Keratinocyte (primary cell): ENCODE results near the gene PHACTR1. TPM values are rescaled to one million over a fixed set of nuclear protein-coding genes. Genes with fewer than 3 reads are reported as not detected.

ENCODE experiments used
- DNase-seq: peaks from one replicate; pipeline ENCODE4 v3.0.0-alpha.2; 2011; ENCODE audit warnings: low read depth, missing footprints, low spot score
- FAIRE-seq: peaks from 2 replicates; lab custom pipeline; 2011; peaks lifted over from hg19 to GRCh38; lab: Jason Lieb, UNC
- H2AFZ ChIP-seq: 2 replicates; pipeline ENCODE4 v1.6.0; 2012; ENCODE audit warnings: low read length, control low read depth, inconsistent platforms; ENCODE audit not compliant: control insufficient read depth
- H3K27ac ChIP-seq: 2 replicates; pipeline ENCODE4 v1.5.1; 2011; ENCODE audit warnings: low read length; ENCODE audit not compliant: control insufficient read depth, insufficient read depth
- H3K27me3 ChIP-seq: 3 replicates; pipeline ENCODE4 v1.6.0; 2011; ENCODE audit warnings: low read length; ENCODE audit not compliant: control insufficient read depth, insufficient read depth; ENCODE audit errors: extremely low read depth
- H3K36me3 ChIP-seq, 2 experiments: 2 replicates in 1 of 2; 3 replicates in 1 of 2; pipeline ENCODE4 v1.5.1; 2011; ENCODE audit warnings: low read length in 2 of 2, mild to moderate bottlenecking in 1 of 2; ENCODE audit not compliant: control insufficient read depth in 2 of 2, insufficient read depth in 2 of 2; ENCODE audit errors: extremely low read depth in 1 of 2
- H3K4me1 ChIP-seq: 3 replicates; pipeline ENCODE4 v1.5.1; 2011; ENCODE audit warnings: low read length; ENCODE audit not compliant: control insufficient read depth, insufficient read depth; ENCODE audit errors: extremely low read depth
- H3K4me2 ChIP-seq: 3 replicates; pipeline ENCODE4 v1.6.0; 2011; ENCODE audit warnings: low read depth, low read length; ENCODE audit not compliant: control insufficient read depth, insufficient read depth; ENCODE audit errors: extremely low read depth
- H3K4me3 ChIP-seq, 3 experiments: fragments of 200-600 bp in 1 of 3; sonication (generic) in 1 of 3; 2 replicates in 2 of 3; 3 replicates in 1 of 3; pipeline ENCODE4 v1.5.1; 2011 to 2016; ENCODE audit warnings: low read length in 3 of 3, mild to moderate bottlenecking in 3 of 3, control low read depth in 2 of 3, inconsistent platforms in 1 of 3, low read depth in 1 of 3, mixed read lengths in 1 of 3, mixed run types in 1 of 3, moderate library complexity in 1 of 3; ENCODE audit not compliant: control insufficient read depth in 2 of 3, insufficient read depth in 2 of 3; ENCODE audit errors: extremely low read depth in 1 of 3
- H3K79me2 ChIP-seq: 2 replicates; pipeline ENCODE4 v1.6.0; 2012; ENCODE audit warnings: low read length; ENCODE audit not compliant: control insufficient read depth, insufficient read depth
- H3K9ac ChIP-seq: 3 replicates; pipeline ENCODE4 v1.6.0; 2011; ENCODE audit warnings: low read length; ENCODE audit not compliant: control insufficient read depth, insufficient read depth; ENCODE audit errors: extremely low read depth
- H3K9me1 ChIP-seq: 3 replicates; pipeline ENCODE4 v1.6.0; 2011; ENCODE audit warnings: low read length; ENCODE audit not compliant: control insufficient read depth, insufficient read depth; ENCODE audit errors: extremely low read depth
- H3K9me3 ChIP-seq: 2 replicates; pipeline ENCODE4 v1.5.1; 2012; ENCODE audit warnings: low read depth, low read length; ENCODE audit not compliant: control insufficient read depth
- H4K20me1 ChIP-seq: 3 replicates; pipeline ENCODE4 v1.6.0; 2011; ENCODE audit warnings: low read length; ENCODE audit not compliant: control insufficient read depth, insufficient read depth; ENCODE audit errors: extremely low read depth
- EZH2 ChIP-seq: IDR thresholded peaks from one replicate; pipeline ENCODE4 v1.6.1; 2012; ENCODE audit warnings: inconsistent platforms, mild to moderate bottlenecking, low read length, moderate library complexity
- dilution Hi-C: fragments of 300-500 bp; cut with MboI; formaldehyde crosslinking; loops from one replicate; pipeline ENCODE4 v1.7.0; 2020; ENCODE audit warnings: low sequenced_read_pairs; ENCODE audit not compliant: extremely low pct_ligation_motif_present
- polyA plus RNA-seq, 5 experiments: library from polyadenylated mRNA; depleted of rRNA in 3 of 5; stranded (reverse) in 3 of 5; stranded (forward) in 1 of 5; unstranded in 1 of 5; fragments of >200 nt; gene quantifications; 1 replicate in 1 of 5; 2 replicates in 3 of 5; 3 replicates in 1 of 5; pipeline versions ENCODE4 v1.2.1 to v1.2.3, GENCODE V29; 2011 to 2012; ENCODE audit warnings: missing spikeins in 2 of 5, low read depth in 1 of 5, low replicate concordance in 1 of 5
- TF ChIP-seq, protein P1 (sequence below), 3 experiments: IDR thresholded peaks in 1 of 3; conservative IDR thresholded peaks in 1 of 3; optimal IDR thresholded peaks in 1 of 3; 2 replicates in 2 of 3; 3 replicates in 1 of 3; pipeline versions ENCODE3 to v1.5.1; 2011; ENCODE audit warnings: low read length in 3 of 3, mild to moderate bottlenecking in 3 of 3, moderate library complexity in 2 of 3, control low read depth in 1 of 3, inconsistent platforms in 1 of 3; ENCODE audit not compliant: insufficient read depth in 2 of 3; ENCODE audit errors: extremely low read depth in 1 of 3

PHACTR1 gene
- polyA plus RNA-seq, 1 donor (not counting 4 experiments of a cell fraction or from before 2014, with no cell fraction given): 0.22 TPM

DNA sequence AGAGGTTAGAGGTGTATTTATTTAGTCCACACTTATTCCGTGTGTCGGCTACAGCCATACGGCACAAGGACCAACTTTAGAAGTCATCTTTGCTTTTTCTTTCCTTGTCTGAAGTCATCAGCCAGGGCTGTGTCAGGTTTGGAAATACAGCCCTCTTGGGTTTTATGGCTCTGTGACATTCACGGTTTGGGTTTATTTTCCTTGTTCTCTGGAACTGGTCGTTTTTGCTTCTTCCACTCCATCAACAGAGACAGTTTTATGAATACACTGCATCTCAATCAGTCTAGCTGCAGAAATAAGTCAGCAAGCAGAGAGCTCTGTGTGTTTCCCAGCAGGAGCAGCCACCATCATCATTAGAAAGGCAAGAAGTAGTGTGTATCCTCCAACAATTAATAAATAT is 479.2 kb downstream of the PHACTR1 start:
- dilution Hi-C loops: no loop called here
- Histone ChIP-seq H3K4me2 (no peak overlapping the region), H3K36me3 (no peaks in the 10 kb centered on the region), H3K9me3 (no peaks in the 10 kb centered on the region), H3K27me3 (no peaks in the 10 kb centered on the region), H3K4me3 (no peak overlapping the region), H3K9me1 (no peaks in the 10 kb centered on the region), H3K79me2 (no peaks in the 10 kb centered on the region), H3K9ac (no peak overlapping the region), H3K27ac (no peak overlapping the region), H3K4me1 (no peaks in the 10 kb centered on the region), H4K20me1 (no peaks in the 10 kb centered on the region), H2AFZ (no peak overlapping the region)
- FAIRE-seq (no peak), DNase-seq (no peak)
- TF ChIP-seq EZH2: no peak
- TF ChIP-seq, protein P1, sequence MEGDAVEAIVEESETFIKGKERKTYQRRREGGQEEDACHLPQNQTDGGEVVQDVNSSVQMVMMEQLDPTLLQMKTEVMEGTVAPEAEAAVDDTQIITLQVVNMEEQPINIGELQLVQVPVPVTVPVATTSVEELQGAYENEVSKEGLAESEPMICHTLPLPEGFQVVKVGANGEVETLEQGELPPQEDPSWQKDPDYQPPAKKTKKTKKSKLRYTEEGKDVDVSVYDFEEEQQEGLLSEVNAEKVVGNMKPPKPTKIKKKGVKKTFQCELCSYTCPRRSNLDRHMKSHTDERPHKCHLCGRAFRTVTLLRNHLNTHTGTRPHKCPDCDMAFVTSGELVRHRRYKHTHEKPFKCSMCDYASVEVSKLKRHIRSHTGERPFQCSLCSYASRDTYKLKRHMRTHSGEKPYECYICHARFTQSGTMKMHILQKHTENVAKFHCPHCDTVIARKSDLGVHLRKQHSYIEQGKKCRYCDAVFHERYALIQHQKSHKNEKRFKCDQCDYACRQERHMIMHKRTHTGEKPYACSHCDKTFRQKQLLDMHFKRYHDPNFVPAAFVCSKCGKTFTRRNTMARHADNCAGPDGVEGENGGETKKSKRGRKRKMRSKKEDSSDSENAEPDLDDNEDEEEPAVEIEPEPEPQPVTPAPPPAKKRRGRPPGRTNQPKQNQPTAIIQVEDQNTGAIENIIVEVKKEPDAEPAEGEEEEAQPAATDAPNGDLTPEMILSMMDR (optimal IDR thresholded peaks at IDR 0.05 in 1 of 3, IDR thresholded peaks at IDR 0.05 in 1 of 3, conservative IDR thresholded peaks at IDR 0.05 in 1 of 3; ENCODE audit: extremely low read depth in 1 of 3, insufficient read depth in 2 of 3, low read length in 3 of 3): no peak

DNA sequence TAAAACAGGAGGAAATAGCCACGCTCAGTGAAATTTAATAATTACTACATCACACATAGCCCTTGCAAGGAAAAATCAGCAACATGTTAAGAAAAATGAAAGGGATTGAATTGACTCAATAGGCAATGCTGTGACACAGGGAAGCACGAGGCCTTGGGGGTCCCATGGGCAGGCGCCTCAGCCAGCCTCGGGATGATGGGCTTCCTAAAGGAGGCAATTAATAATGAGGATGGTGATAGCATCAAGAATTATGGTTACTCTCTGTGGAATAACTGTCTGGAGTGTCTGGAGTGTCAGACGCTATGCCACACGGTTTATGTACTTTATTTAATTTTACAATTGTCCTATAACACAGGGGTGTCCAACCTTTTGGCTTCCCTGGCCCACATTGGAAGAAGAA is 481.6 kb downstream of the PHACTR1 start:
- no peak for FAIRE-seq
- Histone ChIP-seq H3K4me1 (no peaks in the 10 kb centered on the region), H3K27me3 (no peaks in the 10 kb centered on the region), H3K4me2 (no peak overlapping the region), H3K9ac (no peak overlapping the region), H3K36me3 (no peaks in the 10 kb centered on the region), H3K79me2 (no peaks in the 10 kb centered on the region), H2AFZ (no peak overlapping the region), H3K9me3 (no peaks in the 10 kb centered on the region), H3K4me3 (no peak overlapping the region), H3K9me1 (no peaks in the 10 kb centered on the region), H4K20me1 (no peaks in the 10 kb centered on the region), H3K27ac (no peak overlapping the region)
- dilution Hi-C loops: no loop called here
- TF ChIP-seq, protein P1 (optimal IDR thresholded peaks at IDR 0.05 in 1 of 3, IDR thresholded peaks at IDR 0.05 in 1 of 3, conservative IDR thresholded peaks at IDR 0.05 in 1 of 3; ENCODE audit: extremely low read depth in 1 of 3, insufficient read depth in 2 of 3, low read length in 3 of 3): no peak
- no peak for TF ChIP-seq EZH2
- DNase-seq: no peak
